ENCODE results near the gene DBNL. TPM values are rescaled to one million over a fixed set of nuclear protein-coding genes. Genes with fewer than 3 reads are reported as not detected.

DBNL gene
- polyA plus RNA-seq, 4 donors = 64.7 to 97.5 (median 67.9) TPM

GRCh38 chr7:44110719-44111635, 66.5 kb downstream of the DBNL start:
- Histone ChIP-seq H3K4me1 (ENCODE audit: control insufficient read depth in 3 of 3, insufficient read depth in 2 of 3, low read depth in 1 of 3, low read length in 2 of 3) (peaks cover 0 to 3% (median 0%) of the 10 kb centered on the region in 3 donors), H3K36me3 (ENCODE audit: control insufficient read depth in 3 of 3, insufficient read depth in 2 of 3, low read depth in 1 of 3, low read length in 3 of 3) (peaks cover 0 to 46% (median 3%) of the 10 kb centered on the region in 3 donors), H3K4me3 (ENCODE audit: low read depth in 1 of 3, low read length in 3 of 3) (no peak overlapping the region), H3K9me3 (ENCODE audit: control insufficient read depth in 2 of 2, insufficient read depth in 1 of 2, low read depth in 1 of 2, low read length in 1 of 2) (no peaks in the 10 kb centered on the region), H3K27ac (ENCODE audit: low read depth in 1 of 3, low read length in 2 of 3) (no peak overlapping the region), H3K27me3 (ENCODE audit: control insufficient read depth in 3 of 3, insufficient read depth in 3 of 3, low read length in 3 of 3) (peaks cover 0 to 15% (median 1%) of the 10 kb centered on the region in 3 donors)
- WGBS, 3 donors = 67 to 77% (median 71%) methylated on average over 27 of the region's 27 CpGs
- DNase-seq (no peak), FAIRE-seq (no peak)

Other genes with a start within 250 kb of the DBNL start
- 100 to 1,000 TPM in 3 of 4 donors, 10 to 100 TPM in 1; 88.9 to 174 (median 134) TPM for gene MRPS24, start 175.2 kb upstream of the DBNL start, polyA plus RNA-seq
- gene URGCP, start 138.1 kb upstream of the DBNL start, polyA plus RNA-seq = 10 to 100 TPM; 22.5 to 56.4 (median 45.8) TPM
- 10 to 100 TPM; 10.2 to 13.6 (median 11.8) TPM for gene UBE2D4, start 118.3 kb upstream of the DBNL start, polyA plus RNA-seq
- gene SPDYE1, start 46.8 kb upstream of the DBNL start, polyA plus RNA-seq = under 1 TPM in 1 of 4 donors, not detected in 3; 0.80 TPM
- gene PGAM2, start 20.9 kb downstream of the DBNL start, polyA plus RNA-seq = 1 to 10 TPM in 3 of 4 donors, under 1 TPM in 1; 1.00 to 5.7 (median 2.1) TPM
- gene POLM, start 37.8 kb downstream of the DBNL start, polyA plus RNA-seq = 10 to 100 TPM; 13.8 to 21.9 (median 18.4) TPM
- gene AEBP1, start 59.6 kb downstream of the DBNL start, polyA plus RNA-seq = 10 to 100 TPM in 2 of 4 donors, 1 to 10 TPM in 2; 1.3 to 34.8 (median 6.8) TPM
- gene POLD2, start 78.8 kb downstream of the DBNL start, polyA plus RNA-seq = 10 to 100 TPM; 13.6 to 82.4 (median 42.4) TPM
- gene MYL7, start 96.6 kb downstream of the DBNL start, polyA plus RNA-seq = 10 to 100 TPM in 1 of 4 donors, under 1 TPM in 2, not detected in 1; 0.21 to 13.5 (median 0.36) TPM
- gene GCK, start 144.7 kb downstream of the DBNL start, polyA plus RNA-seq = 1 to 10 TPM in 1 of 4 donors, under 1 TPM in 1, not detected in 2; 0.85 to 1.1 TPM
- 10 to 100 TPM; 57.7 to 73.7 (median 64.2) TPM for gene YKT6, start 156.3 kb downstream of the DBNL start, polyA plus RNA-seq